ENCODE measurements around the gene RAB15.

RAB15 gene

DNA sequence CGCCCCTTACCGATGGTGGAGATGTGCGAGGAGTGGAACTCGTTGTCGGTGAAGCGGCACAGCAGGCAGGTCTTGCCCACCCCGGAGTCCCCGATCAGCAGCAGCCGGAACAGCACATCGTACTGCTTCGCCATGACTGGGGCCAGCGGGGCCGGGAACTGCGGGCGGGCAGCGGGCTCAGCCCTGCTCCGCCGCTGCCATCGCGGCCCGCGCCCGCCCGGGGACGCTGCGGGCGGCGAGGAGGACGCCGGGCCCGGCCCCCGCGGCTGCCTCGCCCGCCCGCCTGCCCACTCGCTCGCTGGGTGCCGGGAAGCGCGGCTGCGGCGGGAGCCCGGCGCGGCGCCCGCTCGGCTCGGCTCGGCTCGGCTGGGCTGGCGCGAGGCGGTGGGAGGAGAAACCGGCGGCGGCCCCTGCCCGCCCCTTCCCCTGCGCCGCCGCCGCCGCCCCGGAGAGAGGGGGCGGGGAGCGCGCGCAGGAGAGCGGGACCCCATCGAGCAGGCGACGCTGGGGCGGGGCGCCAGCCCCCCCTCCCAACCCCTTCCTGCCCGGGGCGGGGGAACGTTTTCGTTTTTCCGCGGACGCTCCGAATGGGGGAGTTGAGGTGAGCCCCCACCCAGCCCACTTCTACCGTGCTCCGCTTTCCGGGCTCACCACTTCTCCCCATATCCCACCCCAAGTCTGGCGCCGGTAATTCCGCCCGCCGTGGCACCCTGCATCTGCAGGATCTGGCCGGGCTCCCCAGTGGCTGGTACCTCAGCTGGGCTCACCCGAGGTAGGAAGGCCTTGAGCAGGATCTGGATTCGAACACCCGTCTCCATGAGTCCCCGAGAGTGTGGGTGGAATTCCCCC, at the start of gene RAB15:
Gene RAB15 (minus strand): TSS at position 394 of the 849 bp plus-strand sequence. CDS start 260 bp downstream, at position 134.
- DNase-seq (ENCODE audit: low spot score): peak; percentile 39

GRCh38 chr14:65019944-65020566, 47.9 kb upstream of the RAB15 start:
- DNase-seq (ENCODE audit: low spot score): peak; percentile 34

DNA sequence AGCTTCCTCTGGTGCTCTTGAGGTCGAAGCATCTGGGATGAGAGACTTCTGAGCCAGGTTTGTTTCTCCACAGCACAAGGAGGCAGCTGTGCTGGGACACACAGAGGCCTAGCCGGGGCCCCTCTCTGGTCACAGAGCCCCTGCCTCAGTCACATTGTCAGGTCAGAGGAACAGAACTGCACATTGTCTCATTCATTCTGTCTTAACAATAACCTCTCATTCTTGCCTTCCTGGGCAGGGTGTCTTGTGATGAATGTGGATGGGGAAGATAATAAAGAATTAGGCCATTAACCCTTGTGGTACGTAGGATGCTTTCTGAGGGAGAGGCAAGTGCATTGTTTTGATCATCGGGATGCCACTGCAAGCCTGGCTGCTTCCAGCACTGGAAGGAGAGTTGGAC, 44.3 kb upstream of the RAB15 start:
- DNase-seq (ENCODE audit: low spot score): no peak

- no peak for DNase-seq (ENCODE audit: low spot score)
These were observed 43.3 kb upstream of the RAB15 start for GRCh38 chr14:65015391-65015790.

DNA sequence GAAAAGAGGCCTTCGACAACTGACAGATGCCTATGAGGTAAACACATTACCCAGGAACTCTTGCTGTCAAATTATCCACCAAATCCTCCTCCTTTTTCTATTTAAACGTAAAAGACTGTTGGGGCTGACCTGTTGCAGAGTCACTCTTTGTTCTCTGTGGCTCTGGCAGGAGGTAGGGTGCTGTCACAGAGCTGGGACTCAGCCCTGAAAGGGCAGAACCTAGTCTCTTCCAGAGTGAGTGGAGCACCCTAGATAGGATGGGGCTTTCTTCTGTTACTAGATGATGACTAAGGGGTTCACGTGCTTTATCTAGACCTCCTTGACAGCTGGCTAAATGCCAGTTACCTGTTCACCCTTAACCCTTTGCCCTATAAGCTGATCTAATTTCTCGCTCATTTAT, 40.2 kb upstream of the RAB15 start:
- no peak for DNase-seq (ENCODE audit: low spot score)

DNA sequence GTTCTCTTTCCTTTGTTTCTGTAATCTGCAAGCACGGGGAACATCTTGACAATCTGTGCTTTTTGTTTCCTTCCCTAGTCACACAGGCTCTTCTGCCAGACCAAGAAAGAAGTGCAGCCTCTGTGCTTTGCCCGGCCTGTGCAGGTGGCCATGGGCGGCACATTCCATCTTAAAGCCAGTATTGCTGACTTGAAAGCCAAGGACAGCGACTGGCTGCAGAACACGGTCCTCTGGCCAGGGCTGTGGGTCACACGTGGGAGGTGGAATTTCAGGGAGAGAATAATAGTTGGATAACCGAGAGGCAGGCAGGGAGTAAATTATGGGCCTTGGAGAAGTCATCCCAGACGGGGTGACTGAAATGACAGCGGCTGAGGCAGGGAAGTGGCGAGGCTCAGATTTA, 39.4 kb upstream of the RAB15 start:
- no peak for DNase-seq (ENCODE audit: low spot score)

GRCh38 chr14:65010211-65010931, 38.2 kb upstream of the RAB15 start:
- DNase-seq (ENCODE audit: low spot score): no peak

DNA sequence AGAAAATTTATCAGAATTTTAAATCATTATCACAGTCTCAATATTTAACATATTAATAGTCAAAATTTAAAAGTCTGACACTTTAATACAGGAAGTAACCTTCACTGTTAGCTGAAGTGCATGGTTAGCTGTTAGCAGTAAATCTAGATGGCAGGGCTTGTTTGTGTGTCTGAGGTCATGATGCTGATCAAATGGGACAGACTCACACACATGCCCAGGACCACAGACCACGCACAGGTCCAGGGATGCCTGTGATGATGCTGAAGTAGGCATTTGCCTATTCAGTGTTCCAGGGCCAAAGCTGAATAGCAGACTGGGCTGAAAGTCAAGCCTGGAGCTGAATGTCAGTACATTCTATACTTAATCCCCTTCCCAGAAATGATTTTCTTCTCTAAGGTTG, 35.1 kb upstream of the RAB15 start:
- no peak for DNase-seq (ENCODE audit: low spot score)

GRCh38 chr14:65006261-65006721, 34.2 kb upstream of the RAB15 start:
- no peak for DNase-seq (ENCODE audit: low spot score)

GRCh38 chr14:65003394-65003793, 31.3 kb upstream of the RAB15 start:
- no peak for DNase-seq (ENCODE audit: low spot score)

DNA sequence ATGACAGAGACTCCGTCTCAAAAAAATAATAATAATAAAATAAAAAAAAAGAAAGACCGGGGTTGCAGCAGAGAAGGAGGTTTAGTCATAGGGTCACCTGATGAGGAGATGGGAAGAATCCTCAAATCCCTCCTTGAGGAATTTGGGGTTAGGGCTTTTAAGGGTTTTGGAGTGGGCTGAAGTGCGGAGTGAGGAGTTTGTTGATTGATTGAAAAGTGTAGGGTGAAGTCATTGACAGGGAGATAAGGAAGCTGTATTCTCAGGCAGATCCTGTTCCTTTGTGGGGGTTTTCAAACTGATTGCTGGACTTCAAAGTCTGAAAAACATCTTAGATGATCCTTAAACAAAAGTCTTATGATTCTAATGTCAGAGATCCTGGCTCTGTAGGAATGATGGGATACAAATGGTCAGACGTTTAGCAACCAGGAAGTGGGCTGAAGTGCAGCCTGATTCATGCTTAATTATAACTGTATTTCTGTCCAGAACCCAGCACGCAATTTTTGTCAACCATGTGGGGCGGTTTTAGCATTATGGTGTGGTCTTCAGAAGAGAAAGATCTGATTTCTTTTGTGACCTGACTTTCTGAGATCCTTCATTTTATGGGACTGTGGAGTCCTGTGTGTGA, 30.6 kb upstream of the RAB15 start:
- DNase-seq (ENCODE audit: low spot score): no peak

DNA sequence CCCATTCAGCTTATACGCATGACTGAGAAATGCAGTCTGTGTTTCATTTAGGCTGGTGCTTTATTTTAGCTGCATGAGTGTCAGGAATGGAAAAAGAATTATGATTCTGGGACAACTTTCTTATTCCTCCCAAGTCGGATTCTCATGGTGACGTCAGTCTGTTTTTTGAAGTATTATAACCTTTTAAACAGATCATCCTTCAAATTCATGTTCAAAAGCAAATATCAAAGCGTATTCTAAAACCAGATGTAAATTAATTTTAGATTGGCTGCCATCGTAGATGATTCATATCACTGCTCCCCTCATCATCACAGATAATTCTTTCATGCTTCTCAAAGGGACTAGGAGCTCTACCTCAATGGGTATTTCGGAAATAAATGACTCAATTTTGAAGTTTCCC, 29.6 kb upstream of the RAB15 start:
- DNase-seq (ENCODE audit: low spot score): no peak

- no peak for DNase-seq (ENCODE audit: low spot score)
These were observed 28.9 kb upstream of the RAB15 start for GRCh38 chr14:65000898-65001591.

DNA sequence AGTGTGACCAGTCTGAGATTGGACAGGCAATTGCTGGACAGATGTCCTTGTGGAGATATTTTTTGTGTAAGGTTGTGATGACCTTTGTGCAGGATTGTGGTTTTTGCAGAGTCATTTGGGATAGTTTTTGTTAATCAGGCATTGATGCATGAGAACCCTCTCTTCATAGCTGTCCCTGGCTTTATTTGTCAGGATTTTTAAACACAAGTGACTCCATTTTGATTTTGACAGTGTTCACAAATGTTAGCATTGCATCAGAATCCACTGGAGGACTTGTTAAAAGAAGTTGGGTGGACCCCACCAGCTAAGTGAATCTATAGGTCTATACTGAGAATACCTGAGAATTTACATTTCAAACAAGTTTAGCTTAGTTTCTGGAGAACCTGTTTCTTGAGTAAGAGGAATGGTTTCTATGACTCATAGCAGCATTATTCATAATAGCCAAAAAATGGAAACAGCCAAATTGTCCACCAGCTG, 26.4 kb upstream of the RAB15 start:
- no peak for DNase-seq (ENCODE audit: low spot score)

DNA sequence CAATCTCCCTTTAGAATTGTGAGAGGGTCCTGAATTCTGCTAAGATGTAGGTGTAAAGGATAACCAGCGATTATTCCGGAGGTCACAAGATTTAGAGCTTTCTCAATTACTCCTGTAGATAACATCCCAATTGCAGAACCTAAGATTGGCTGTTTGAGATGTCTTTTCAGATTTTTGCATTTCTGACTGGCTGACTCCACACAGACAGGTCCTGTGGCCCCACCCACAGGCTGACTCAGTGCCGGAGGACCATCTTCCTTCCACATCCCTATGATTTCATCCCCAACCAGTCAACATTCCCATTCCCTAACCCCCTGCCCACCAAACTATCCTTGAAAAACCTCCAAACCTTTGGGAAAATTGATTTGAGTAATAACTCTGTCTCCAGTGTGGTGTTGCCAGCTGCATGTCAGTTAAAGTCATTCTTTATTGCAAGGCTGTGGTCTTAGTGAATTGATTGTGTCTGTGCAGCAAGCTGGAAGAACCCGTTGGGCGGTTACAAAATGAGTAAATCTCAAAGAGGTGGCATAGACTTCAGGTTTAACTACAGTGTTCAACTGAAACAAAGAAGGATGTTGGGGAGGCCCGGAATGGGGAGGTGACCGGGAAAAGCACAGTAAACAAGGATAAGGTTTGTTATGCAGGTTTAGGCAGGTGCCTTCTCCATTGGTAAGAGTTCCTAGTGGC, 25.1 kb upstream of the RAB15 start:
- DNase-seq (ENCODE audit: low spot score): no peak

- DNase-seq (ENCODE audit: low spot score): no peak
These were observed 23.2 kb upstream of the RAB15 start for GRCh38 chr14:64995291-64995690.

DNA sequence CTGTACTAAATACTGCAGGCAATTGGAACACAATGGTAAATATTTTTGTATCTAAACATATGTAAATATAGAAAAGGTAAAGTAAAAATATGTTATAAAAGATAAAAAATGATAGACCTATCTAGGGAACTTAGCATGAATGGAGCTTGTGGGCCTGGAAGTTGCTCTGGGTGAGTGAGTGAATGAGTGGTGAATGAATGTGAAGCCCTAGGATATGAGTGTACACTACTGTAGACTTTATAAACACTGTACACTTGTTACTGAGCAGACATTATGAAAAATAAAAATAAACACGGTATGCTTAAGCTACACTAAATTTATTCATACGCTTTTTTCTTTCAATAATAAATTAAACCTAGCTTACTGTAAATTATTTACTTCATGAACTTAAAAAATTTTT, 22.4 kb upstream of the RAB15 start:
- DNase-seq (ENCODE audit: low spot score): no peak

GRCh38 chr14:64993266-64993930, 21.3 kb upstream of the RAB15 start:
- no peak for DNase-seq (ENCODE audit: low spot score)

- DNase-seq (ENCODE audit: low spot score): no peak
These were observed 20.3 kb upstream of the RAB15 start for GRCh38 chr14:64992328-64992885.

GRCh38 chr14:64990939-64991338, 18.8 kb upstream of the RAB15 start:
- DNase-seq (ENCODE audit: low spot score): no peak
